Activated CD8-positive, alpha-beta T cell treated with anti-CD3 and anti-CD28 coated beads for 36 hours (primary cell): ENCODE results near the gene IL17REL. TPM values are rescaled to one million over a fixed set of nuclear protein-coding genes. Genes with fewer than 3 reads are reported as not detected.

ENCODE experiments used
- ATAC-seq: fragments of 200-7000 bp; cut with Tn5 transposase; one replicate; pipeline ENCODE4 v1.10.0; 2021; ENCODE audit warnings: mild to moderate bottlenecking, moderate library complexity
- CTCF ChIA-PET: fragments of 350-600 bp; sonication (Branson Sonifier 250); formaldehyde crosslinking; loops from one replicate; lab custom pipeline; 2021; ENCODE audit warnings: antibody characterized with exemption; lab: Charles Lee
- POLR2A ChIA-PET: fragments of 350-600 bp; sonication (Branson Sonifier 250); formaldehyde crosslinking; loops from one replicate; lab custom pipeline; 2021; ENCODE audit warnings: antibody characterized with exemption; lab: Charles Lee
- DNase-seq: peaks from one replicate; pipeline ENCODE4 v3.0.0-alpha.2; 2020
- H3K27ac Mint-ChIP-seq: one replicate; pipeline ENCODE4 v1.8.0; 2021; ENCODE audit warnings: mild to moderate bottlenecking, mixed read lengths
- H3K27me3 Mint-ChIP-seq: one replicate; pipeline ENCODE4 v1.8.0; 2021; ENCODE audit warnings: mixed read lengths
- H3K36me3 Mint-ChIP-seq: one replicate; pipeline ENCODE4 v1.8.0; 2021; ENCODE audit warnings: low read depth, mixed read lengths
- H3K4me1 Mint-ChIP-seq: one replicate; pipeline ENCODE4 v1.8.0; 2021; ENCODE audit warnings: low read depth, mixed read lengths
- H3K4me3 Mint-ChIP-seq: one replicate; pipeline ENCODE4 v1.8.0; 2021; ENCODE audit warnings: mild to moderate bottlenecking, moderate library complexity, mixed read lengths
- H3K9me3 Mint-ChIP-seq: one replicate; pipeline ENCODE4 v1.8.0; 2021; ENCODE audit warnings: mixed read lengths
- CTCF ChIP-seq: fragments of 200-600 bp; IDR thresholded peaks from one replicate; pipeline ENCODE4 v1.8.0; 2022; ENCODE audit warnings: antibody characterized with exemption, mild to moderate bottlenecking
- intact Hi-C: fragments of 100-400 bp; cut with micrococcal nuclease; formaldehyde crosslinking; loops from one replicate; pipeline ENCODE4 v1.10.0; 2022
- total RNA-seq, 2 experiments: library from RNA; stranded (reverse); gene quantifications; one replicate each; pipeline ENCODE4 v1.2.3, GENCODE V29; 2021

Gene IL17REL
- total RNA-seq, 2 experiments from 2014 or later: 0.14 TPM; not detected in 1

- ATAC-seq: no peak
- intact Hi-C loops: loop anchor here (5.0 kb wide), 1 partner anchor 36 kb away; no protein-coding TSS in a partner anchor
- Mint-ChIP-seq H3K9me3 (no peaks in the 10 kb centered on the region), H3K4me3 (no peak overlapping the region), H3K27me3 (no peaks in the 10 kb centered on the region), H3K4me1 (peaks cover 40% of the 10 kb centered on the region), H3K36me3 (peaks cover 23% of the 10 kb centered on the region), H3K27ac (no peak overlapping the region)
- ChIA-PET CTCF (interaction anchor here (0.9 to 3.2 kb wide), 2 partner anchors 38 to 62 kb away, joined by 3 to 12 read pairs; no protein-coding TSS in a partner anchor), POLR2A (interaction anchor here (0.9 to 4.3 kb wide), 4 partner anchors 7 to 30 kb away, joined by 3 to 63 read pairs (median 5); partner anchors contain the start of gene PIM3)
- no peak for DNase-seq
- TF ChIP-seq CTCF: no peak
Measured at GRCh38 chr22:49968313-49968830, 44.2 kb downstream of the IL17REL start.

GRCh38 chr22:49967706-49968208 lies 44.8 kb downstream of the IL17REL start:
- ChIA-PET CTCF (interaction anchor here (1.0 to 3.2 kb wide), 3 partner anchors 16 to 63 kb away, joined by 3 to 12 read pairs (median 3); no protein-coding TSS in a partner anchor), POLR2A (interaction anchor here (0.8 to 1.8 kb wide), 5 partner anchors 9 to 224 kb away, joined by 3 to 7 read pairs (median 3); no protein-coding TSS in a partner anchor)
- intact Hi-C loops: loop anchor here (5.0 kb wide), 1 partner anchor 35 kb away; no protein-coding TSS in a partner anchor
- Mint-ChIP-seq H3K9me3 (no peaks in the 10 kb centered on the region), H3K27ac (peak overlapping the region; percentile 71), H3K36me3 (peaks cover 30% of the 10 kb centered on the region), H3K4me3 (no peak overlapping the region), H3K27me3 (no peaks in the 10 kb centered on the region), H3K4me1 (peaks cover 40% of the 10 kb centered on the region)
- ATAC-seq (no peak), DNase-seq (no peak)
- no peak for TF ChIP-seq CTCF

- TF ChIP-seq CTCF: no peak
- ATAC-seq (no peak), DNase-seq (peak; percentile 45)
- H3K9me3 Mint-ChIP-seq: no peaks in the 10 kb centered on the region
- intact Hi-C loops: loop anchor here (5.0 kb wide), 1 partner anchor 35 kb away; no protein-coding TSS in a partner anchor
- CTCF ChIA-PET: interaction anchor here (1.0 to 3.2 kb wide), 3 partner anchors 17 to 63 kb away, joined by 3 to 12 read pairs (median 3); no protein-coding TSS in a partner anchor
- H3K4me1 Mint-ChIP-seq: peaks cover 40% of the 10 kb centered on the region
- H3K27me3 Mint-ChIP-seq: no peaks in the 10 kb centered on the region
- POLR2A ChIA-PET: interaction anchor here (0.8 to 1.8 kb wide), 4 partner anchors 9 to 225 kb away, joined by 3 to 7 read pairs (median 3); no protein-coding TSS in a partner anchor
- peak overlapping the region; percentile 71 for H3K27ac Mint-ChIP-seq
- peak overlapping the region; percentile 33 for H3K4me3 Mint-ChIP-seq
- peaks cover 33% of the 10 kb centered on the region for H3K36me3 Mint-ChIP-seq
Measured at GRCh38 chr22:49966774-49967705, 45.5 kb downstream of the IL17REL start.

- CTCF ChIA-PET: interaction anchor here (1.0 to 3.2 kb wide), 2 partner anchors 36 to 64 kb away, joined by 3 to 12 read pairs; no protein-coding TSS in a partner anchor
- H3K4me1 Mint-ChIP-seq: peaks cover 40% of the 10 kb centered on the region
- no peak for ATAC-seq
Measured at GRCh38 chr22:49966041-49966773, 46.4 kb downstream of the IL17REL start.

More at GRCh38 chr22:49966041-49966773, 46.4 kb downstream of the IL17REL start:
- DNase-seq: no peak
- POLR2A ChIA-PET: interaction anchor here (1.3 kb wide), 1 partner anchor 33 kb away, joined by 3 read pairs; no protein-coding TSS in a partner anchor
- TF ChIP-seq CTCF: no peak
- Mint-ChIP-seq H3K27ac (peak overlapping the region; percentile 30), H3K27me3 (no peaks in the 10 kb centered on the region), H3K4me3 (peak overlapping the region; percentile 27), H3K36me3 (peaks cover 40% of the 10 kb centered on the region), H3K9me3 (no peaks in the 10 kb centered on the region)
- intact Hi-C loops: loop anchor here (5.0 kb wide), 1 partner anchor 34 kb away; no protein-coding TSS in a partner anchor
